ENCODE results near the gene NPIPA5.
"Not testable (repeated sequence)": the region's sequence is repeated elsewhere in the genome, so short reads cannot be mapped to it uniquely, and the experiment has no call there.

- not testable (repeated sequence) for TF ChIP-seq ZNF70 (CRISPR knock-in tag; IDR thresholded peaks at IDR 0.05); ARNTL (CRISPR knock-in tag; IDR thresholded peaks at IDR 0.05; ENCODE audit: borderline replicate concordance, low read depth); ESRRG (CRISPR knock-in tag; IDR thresholded peaks at IDR 0.05); ZFP3 (CRISPR knock-in tag; IDR thresholded peaks at IDR 0.05); ZFP30 (CRISPR knock-in tag; IDR thresholded peaks at IDR 0.05); TOX (CRISPR knock-in tag; IDR thresholded peaks at IDR 0.05; ENCODE audit: borderline replicate concordance); ZC3H10 (CRISPR knock-in tag; IDR thresholded peaks at IDR 0.05); RARB (CRISPR knock-in tag; IDR thresholded peaks at IDR 0.05); SNAI2 (CRISPR knock-in tag; IDR thresholded peaks at IDR 0.05); POU6F1 (CRISPR knock-in tag; IDR thresholded peaks at IDR 0.05; ENCODE audit: borderline replicate concordance, low read depth)
- TF ChIP-seq, protein P1, sequence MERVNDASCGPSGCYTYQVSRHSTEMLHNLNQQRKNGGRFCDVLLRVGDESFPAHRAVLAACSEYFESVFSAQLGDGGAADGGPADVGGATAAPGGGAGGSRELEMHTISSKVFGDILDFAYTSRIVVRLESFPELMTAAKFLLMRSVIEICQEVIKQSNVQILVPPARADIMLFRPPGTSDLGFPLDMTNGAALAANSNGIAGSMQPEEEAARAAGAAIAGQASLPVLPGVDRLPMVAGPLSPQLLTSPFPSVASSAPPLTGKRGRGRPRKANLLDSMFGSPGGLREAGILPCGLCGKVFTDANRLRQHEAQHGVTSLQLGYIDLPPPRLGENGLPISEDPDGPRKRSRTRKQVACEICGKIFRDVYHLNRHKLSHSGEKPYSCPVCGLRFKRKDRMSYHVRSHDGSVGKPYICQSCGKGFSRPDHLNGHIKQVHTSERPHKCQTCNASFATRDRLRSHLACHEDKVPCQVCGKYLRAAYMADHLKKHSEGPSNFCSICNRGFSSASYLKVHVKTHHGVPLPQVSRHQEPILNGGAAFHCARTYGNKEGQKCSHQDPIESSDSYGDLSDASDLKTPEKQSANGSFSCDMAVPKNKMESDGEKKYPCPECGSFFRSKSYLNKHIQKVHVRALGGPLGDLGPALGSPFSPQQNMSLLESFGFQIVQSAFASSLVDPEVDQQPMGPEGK (CRISPR knock-in tag; IDR thresholded peaks at IDR 0.05; ENCODE audit: borderline replicate concordance): not testable (repeated sequence)
- TF ChIP-seq, protein P2, sequence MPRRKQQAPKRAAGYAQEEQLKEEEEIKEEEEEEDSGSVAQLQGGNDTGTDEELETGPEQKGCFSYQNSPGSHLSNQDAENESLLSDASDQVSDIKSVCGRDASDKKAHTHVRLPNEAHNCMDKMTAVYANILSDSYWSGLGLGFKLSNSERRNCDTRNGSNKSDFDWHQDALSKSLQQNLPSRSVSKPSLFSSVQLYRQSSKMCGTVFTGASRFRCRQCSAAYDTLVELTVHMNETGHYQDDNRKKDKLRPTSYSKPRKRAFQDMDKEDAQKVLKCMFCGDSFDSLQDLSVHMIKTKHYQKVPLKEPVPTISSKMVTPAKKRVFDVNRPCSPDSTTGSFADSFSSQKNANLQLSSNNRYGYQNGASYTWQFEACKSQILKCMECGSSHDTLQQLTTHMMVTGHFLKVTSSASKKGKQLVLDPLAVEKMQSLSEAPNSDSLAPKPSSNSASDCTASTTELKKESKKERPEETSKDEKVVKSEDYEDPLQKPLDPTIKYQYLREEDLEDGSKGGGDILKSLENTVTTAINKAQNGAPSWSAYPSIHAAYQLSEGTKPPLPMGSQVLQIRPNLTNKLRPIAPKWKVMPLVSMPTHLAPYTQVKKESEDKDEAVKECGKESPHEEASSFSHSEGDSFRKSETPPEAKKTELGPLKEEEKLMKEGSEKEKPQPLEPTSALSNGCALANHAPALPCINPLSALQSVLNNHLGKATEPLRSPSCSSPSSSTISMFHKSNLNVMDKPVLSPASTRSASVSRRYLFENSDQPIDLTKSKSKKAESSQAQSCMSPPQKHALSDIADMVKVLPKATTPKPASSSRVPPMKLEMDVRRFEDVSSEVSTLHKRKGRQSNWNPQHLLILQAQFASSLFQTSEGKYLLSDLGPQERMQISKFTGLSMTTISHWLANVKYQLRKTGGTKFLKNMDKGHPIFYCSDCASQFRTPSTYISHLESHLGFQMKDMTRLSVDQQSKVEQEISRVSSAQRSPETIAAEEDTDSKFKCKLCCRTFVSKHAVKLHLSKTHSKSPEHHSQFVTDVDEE (CRISPR knock-in tag; IDR thresholded peaks at IDR 0.05): not testable (repeated sequence)
Measured at GRCh38 chr16:15330978-15331377, 47.1 kb downstream of the NPIPA5 start.
